CD4-positive, alpha-beta T cell treated with Interferon alpha-2 for 1 hour (primary cell): ENCODE measurements around the gene BAK1.
A peak's percentile ranks its signal among the peaks of the same experiment; 100 is the strongest.
"Not testable (repeated sequence)": the region's sequence is repeated elsewhere in the genome, so short reads cannot be mapped to it uniquely, and the experiment has no call there.

Source experiments
- DNase-seq, 2 donors: peaks; one replicate each; pipeline ENCODE4 v3.0.0-alpha.2; 2020 to 2022

BAK1 gene

GRCh38 chr6:33549196-33549595, 30.9 kb downstream of the BAK1 start:
- no peak for DNase-seq

DNA sequence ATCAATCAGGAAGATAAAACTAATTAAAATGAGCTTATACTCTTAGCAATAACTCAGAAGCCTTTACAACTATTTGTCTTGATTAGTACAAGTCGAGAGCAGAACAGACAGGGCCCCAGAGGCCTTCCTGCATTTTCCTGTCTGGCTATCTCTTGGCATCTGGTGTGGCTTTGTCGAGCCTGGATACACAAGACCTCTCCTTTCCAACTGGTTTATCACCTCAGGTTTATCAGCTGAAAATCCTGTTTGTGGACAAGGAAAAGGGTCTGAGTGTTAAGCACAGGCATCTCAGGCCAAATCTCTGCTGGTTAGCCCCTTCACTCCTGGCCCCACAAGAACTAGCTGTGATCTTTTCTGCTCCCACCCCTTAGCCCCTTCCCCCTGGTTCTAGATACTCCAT, 32.6 kb downstream of the BAK1 start:
- DNase-seq, result no peak

- DNase-seq, result no peak
Measured at GRCh38 chr6:33546766-33547165, 33.3 kb downstream of the BAK1 start.

- not testable (repeated sequence) for DNase-seq
Measured at GRCh38 chr6:33545292-33545691, 34.8 kb downstream of the BAK1 start.

GRCh38 chr6:33543116-33543515, 37.0 kb downstream of the BAK1 start:
- DNase-seq, result no peak

GRCh38 chr6:33540768-33541167, 39.3 kb downstream of the BAK1 start:
- DNase-seq, result no peak

DNA sequence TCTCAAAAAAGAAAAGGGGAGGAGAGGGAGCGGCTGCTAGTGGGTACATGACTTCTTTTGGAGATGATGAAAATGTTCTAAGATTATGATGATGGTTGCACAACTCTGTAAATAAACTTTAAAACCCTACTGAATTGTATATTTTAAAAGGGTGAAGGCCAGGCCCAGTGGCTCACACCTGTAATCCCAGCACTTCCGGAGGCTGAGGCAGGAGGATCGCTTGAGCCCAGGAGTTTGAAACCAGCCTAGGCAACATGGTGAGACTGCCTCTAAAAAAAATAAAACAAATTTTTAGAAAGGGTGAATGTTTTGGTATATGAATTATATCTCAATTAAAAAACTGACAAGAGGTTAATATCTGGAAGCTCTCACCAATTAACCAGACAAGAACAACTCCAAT, 45.4 kb downstream of the BAK1 start:
- DNase-seq, result no peak

- DNase-seq, result peak; percentile 71 to 80
Measured at GRCh38 chr6:33533163-33533869, 46.8 kb downstream of the BAK1 start.

GRCh38 chr6:33532431-33532830, 47.6 kb downstream of the BAK1 start:
- not testable (repeated sequence) for DNase-seq

GRCh38 chr6:33530617-33531016, 49.5 kb downstream of the BAK1 start:
- DNase-seq, result not testable (repeated sequence)
